DMS153 (cell line): ENCODE data around the gene KISS1.
A peak's percentile ranks its signal among the peaks of the same experiment; 100 is the strongest.

Source experiments
- DNase-seq: peaks from one replicate; lab custom pipeline; 2025; lab: John Stamatoyannopoulos, UW

KISS1 gene

DNA sequence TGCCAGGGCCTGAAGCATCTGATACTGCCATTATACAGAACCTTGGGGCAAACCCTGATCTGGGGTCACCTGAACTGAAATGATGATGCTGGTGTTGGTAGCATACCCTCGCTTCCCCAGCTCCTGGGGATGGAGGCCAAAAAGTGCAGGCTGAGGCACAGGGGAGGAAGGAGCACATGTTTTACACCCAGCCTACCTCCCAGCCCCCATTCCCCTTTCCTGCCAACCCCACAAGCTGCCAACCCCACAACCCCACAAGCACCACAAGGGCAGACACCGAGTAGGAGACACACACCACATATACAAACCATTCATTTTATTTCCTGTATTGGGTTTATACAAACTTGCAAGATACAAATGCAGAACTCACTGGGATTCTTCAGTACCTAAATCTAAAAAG is 22.3 kb upstream of the KISS1 start:
- no peak for DNase-seq

DNA sequence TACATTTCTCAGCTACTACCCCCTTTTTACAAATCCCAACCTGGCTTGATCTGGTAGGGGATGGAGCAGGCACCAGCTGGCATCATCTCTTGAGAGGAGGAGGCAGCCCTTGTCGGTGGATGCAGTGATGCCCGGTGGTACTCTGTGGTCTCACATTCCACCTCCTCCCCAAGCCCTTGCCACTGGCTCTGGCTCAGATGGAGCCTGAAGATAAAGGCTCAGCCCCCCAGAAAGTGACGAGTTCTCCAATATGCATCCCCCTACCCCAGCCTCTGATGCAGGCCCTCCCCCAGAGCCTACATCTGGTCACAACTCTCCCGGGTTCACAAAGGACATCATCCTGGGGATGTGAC is 21.3 kb upstream of the KISS1 start:
- no peak for DNase-seq

DNA sequence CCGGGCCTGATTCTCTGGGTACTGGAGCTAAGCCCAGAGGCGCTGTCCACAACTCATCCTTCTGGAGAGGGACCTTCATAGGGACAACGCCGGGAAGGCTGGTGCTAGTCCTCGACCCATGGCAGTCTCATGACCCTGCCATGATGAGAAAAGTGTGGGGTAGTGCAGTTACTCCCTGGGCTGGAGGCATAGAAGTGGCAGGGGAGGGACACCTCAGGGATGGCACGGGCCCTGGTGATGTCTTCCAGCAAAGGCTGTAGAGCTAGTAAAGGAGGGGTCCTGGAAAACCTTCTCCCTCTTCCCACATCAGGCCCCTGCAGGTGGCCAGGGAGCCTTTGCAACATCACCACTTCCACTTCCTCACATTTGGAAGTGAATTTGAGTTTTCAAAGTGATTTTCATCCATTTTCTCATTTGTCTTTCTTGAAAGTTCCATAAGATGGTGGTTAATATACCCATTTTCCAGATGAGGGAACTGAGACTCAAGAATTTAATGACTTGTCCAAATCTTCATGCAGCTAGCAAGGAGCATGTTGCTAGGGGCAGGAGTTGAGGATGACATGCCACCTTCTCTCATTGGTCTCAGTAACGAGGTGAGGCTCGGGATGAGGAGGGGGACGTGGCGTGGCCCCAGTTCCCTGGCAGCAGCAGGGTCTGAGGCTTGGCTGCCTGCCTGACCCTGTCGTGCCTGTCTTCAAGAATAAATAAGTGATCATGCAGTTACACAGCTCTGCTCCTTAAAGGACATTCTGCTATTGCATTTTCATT is 20.8 kb upstream of the KISS1 start:
- no peak for DNase-seq

DNA sequence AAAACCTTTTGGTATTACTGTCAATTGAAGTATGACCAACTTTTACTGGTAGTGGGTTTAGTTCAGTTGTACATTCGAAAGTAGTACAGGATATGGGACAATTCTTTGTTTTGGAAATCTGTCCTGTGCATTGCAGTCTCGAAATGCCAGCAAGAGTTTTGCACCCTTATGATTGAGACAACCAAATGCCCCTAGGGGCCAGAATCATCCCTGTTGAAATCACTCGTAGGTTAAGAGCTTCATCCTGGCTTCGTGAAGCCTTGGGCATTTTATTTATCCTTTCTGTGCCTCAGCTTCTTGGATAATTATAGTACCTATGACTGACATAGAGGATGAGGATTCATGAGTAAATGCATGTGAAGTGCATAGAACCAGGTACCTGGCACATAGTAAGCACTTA is 19.9 kb upstream of the KISS1 start:
- DNase-seq: no peak

DNA sequence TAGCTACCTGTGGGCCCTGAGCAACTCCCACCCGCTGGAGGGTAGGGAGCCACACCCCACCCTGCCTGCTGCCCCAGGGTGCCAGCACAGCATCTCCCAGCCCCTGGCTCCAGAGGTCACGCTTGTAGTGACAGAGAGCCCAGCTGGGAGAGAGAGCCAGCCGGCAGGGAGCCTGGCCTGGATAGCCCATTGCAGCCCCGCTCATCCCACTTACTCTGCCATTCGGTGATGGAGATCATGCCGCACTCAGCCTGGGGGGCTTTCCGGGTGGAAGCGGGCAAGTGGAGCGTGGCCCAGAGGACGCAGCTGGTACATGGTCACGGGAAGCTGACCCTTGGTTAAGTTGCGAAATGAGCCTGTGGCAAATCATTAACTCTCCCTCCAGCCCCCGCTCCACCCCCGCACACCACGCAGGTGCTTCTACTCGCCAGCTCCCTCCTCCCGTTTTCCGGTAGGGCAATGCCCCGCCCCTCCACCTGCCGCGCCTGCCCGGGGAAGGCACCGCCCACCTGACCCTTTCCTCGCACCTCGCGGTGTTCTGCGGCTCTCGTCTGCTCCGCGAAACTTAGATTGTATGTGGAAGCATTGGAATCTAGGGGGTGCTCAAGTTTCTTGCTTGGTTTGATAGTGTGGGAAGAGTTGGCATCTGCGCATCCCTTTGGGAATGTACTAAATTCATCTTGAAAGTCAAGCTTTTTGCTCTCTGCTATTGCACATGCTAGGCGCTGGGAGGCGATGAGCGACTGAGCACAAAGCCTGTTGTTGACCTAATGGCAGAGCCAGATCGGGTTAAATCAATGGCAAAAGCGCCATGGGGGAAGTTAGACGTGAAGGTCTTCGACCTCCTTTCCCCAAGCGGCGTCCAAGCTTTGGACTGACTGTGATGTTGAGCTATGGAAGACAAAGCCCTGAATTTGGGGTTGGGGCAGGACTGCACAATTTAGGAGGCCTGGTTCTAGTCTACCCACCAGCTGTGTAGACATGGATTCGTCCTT is 17.7 kb upstream of the KISS1 start, which contains the start of gene GOLT1A:
Gene GOLT1A, minus strand, starts transcription at position 321 of the 995 bp plus-strand sequence. Its CDS starts 82 bp downstream, at position 239.
- DNase-seq: peak; percentile 86

DNA sequence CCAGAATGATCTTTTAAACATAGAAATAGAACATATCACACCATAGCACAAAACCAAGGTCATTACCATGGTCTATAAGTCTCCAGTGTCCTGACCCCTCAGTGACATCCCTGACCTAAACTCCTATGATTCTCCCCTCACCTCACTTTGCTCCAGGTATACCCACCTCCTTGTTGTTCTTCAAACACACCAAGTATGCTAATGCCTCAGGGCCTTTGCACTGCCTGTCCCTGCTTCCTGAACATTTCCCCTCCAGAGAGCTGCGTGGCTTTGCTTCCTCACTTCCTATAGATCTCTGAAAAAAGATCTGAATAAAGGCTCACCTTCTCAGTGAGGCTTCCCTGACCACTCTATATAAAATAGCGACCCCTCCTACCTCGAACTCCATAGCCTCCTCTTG is 16.4 kb upstream of the KISS1 start:
- DNase-seq: no peak

DNA sequence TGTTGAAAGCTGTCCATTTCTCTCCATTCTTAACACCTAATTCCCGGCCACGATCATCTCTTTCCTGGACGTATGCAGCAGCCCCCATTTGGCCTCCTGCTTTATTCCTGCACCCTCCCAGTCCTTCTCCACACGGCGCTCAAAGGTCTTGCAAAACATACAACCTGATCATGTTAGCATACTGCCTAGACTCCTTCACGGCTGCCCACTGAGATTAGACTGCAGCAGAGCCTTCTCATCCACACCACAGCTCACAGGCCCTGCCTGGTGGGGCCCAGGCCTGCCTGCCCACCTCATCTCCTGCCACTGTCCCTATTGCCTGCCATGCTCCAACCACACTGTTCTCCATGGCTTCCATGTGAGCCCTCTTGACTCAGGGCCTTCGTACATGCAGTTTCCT is 14.8 kb upstream of the KISS1 start:
- DNase-seq: no peak

DNA sequence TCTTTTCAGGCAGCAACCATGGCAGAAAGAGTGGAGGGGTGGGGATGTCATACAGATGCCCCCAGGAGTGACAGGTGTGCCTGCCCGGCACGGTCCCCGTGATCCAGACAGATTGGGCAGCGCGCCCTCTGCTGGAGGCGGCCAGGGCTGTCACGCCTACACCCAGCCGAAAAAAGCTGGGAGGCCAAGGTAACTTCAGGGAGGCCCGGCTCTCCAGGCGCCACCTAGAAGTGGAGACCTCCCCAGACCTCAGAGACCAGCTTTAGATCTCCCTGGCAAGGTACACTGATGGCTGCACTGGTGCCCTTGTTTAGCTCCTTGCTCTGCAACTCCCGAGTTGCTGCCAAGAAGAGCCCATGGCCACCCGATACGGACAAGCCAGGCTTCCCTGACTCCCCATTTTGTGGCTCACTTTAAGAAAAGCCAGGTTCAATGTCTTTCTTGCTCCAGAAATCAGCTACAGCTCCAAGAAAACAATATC is 10.9 kb upstream of the KISS1 start:
- DNase-seq: no peak

DNA sequence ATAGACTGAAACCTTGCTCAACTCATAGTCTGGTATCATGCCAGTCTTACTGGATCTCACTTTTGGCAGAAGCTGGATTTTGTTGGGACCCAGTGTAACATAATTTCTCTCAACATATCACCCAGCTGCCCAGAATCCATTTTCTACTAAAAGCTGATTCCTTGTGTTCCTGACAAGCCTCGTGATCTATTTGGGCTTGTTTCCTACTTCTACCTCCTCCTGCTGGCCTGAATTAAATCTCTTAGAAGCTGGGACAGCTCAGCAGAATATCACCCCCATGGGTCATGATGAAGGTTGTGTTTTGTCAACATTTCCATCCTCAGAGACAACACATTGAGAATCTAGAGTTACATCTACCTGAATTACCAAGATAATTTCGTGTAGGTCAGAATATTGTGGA is 9.8 kb upstream of the KISS1 start:
- DNase-seq: no peak

DNA sequence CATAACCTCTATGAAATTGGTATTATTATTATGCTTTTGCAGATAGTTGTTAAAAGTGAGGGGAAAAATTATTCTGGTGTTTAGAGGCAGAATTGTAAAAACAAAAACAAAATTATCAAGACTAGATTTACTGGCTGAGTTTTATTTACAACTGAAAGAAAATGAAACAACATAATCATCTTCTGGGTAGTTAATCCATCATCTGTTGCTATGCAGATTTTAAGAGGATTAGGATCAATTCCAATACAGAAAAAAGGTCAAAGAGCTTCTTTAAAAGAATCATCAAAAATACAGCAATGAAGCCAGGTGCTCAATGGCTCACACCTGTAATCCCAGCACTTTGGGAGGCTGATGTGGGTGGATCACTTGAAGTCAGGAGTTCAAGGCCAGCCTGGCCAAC is 9.2 kb upstream of the KISS1 start:
- DNase-seq: no peak

DNA sequence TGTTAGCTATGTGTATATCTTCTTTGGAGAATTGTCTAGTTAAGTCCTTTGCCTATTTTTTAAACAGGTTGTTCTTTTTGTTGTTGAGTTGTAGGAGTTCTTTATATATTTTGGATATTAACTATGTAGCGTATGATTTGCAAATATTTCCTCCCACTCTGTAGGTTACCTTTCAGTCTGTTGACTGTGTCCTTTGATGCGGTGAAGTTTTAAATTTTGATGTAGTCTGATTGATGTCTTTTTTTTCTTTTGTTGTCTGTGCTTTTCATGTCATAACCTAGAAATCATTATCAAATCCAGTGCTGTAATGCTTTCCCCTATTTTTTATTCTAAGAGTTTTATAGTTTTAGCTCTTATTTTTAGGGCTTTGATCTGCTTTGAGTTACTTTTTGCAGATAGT is 8.7 kb upstream of the KISS1 start:
- no peak for DNase-seq

DNA sequence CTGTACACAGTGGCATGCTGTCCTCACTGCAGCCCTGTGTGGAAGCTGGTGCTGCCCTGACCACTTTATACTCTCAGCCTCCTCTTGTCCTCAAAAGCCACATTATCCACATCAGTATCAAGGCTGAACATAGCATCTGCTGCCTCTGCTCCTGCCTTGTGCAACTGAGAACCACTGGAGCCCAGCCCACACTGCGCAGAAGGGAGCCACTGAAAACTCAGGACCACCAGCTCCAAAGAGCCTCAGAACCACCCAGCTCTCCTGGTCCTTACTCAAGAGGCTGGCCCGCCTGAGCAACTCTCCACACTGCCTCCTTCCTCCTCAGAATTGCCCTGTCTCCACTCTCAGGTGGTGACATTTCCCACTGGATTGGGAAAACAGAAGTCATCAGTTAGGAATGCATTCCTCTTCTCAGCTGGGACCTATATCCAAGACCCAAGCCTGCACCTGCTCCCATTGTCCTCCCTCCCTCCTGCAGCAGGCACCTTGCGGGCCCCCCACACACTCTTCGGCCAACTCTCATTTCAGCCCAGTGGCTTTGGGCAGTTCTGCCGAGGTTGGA is 7.0 kb upstream of the KISS1 start:
- DNase-seq: no peak

DNA sequence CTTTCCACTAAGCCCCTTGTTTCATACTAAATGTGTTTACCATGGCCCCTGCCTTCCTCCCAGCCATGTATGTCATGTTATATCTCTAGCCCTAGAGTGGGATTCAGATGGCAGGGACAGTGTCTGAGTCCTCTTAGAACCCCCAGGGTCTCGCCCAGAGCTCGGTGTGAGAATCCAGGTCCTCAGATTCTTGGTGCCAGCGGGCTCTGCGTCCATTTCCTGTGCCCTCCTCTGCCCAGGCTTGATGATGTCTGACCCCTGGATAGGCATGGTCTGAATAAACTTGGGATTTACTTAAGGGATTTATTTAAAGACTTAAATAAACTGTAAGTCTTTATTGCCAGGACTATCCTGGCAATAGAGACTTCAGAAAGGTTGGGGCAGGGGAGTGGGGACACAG is 6.2 kb upstream of the KISS1 start:
- no peak for DNase-seq

DNA sequence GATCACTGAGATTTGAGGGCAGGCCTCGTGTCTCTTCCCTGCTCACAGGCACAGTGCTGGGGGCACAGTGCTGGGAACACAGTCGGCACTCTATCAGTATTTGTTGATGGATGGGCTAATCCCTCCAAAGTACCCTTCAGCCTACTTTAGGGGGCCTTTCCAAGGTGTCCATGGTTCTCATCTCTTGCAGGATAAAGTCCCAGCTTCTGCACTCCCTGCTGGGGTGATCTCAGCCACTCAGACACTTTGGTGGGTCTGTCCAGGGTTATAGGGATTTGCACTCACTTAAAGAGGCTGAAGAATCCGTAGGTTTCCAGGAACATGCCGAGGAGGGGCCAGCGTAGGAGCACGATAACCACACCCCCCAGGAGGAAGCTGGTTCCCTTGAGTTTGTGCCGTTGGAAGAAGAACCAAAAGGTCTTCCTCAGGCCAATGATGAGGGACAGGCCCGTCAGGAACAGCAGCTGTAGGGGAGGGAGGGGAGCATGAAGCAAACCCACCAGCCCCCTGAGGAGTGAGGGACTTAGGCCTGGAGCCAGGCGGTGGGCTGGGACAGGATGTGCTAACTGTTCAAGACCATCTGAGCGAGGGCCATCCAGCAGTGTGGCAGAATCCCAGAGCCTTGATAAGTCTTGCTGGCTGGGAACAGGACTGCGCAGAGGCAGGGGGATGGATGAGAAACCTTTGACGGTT is 5.2 kb upstream of the KISS1 start:
- no peak for DNase-seq

DNA sequence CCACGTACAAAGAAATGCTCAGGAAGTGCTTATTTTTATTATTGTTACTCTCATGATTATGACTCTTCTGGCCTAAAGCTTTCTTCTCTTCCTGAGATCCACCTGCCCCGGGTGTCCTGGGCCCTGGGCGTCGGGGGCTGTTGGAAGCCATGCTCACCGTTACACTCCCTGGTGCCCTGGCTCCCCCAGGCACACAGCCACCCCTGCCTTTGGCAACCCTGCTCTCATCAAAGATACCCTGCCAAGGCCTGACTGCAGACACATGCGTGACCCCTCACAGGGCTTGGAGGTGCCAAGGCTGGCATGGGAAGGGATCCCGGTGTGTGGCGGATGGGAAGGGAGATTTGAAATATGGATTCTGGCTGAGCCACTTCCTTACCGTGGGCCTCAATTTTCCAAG is 3.3 kb upstream of the KISS1 start:
- DNase-seq: no peak

DNA sequence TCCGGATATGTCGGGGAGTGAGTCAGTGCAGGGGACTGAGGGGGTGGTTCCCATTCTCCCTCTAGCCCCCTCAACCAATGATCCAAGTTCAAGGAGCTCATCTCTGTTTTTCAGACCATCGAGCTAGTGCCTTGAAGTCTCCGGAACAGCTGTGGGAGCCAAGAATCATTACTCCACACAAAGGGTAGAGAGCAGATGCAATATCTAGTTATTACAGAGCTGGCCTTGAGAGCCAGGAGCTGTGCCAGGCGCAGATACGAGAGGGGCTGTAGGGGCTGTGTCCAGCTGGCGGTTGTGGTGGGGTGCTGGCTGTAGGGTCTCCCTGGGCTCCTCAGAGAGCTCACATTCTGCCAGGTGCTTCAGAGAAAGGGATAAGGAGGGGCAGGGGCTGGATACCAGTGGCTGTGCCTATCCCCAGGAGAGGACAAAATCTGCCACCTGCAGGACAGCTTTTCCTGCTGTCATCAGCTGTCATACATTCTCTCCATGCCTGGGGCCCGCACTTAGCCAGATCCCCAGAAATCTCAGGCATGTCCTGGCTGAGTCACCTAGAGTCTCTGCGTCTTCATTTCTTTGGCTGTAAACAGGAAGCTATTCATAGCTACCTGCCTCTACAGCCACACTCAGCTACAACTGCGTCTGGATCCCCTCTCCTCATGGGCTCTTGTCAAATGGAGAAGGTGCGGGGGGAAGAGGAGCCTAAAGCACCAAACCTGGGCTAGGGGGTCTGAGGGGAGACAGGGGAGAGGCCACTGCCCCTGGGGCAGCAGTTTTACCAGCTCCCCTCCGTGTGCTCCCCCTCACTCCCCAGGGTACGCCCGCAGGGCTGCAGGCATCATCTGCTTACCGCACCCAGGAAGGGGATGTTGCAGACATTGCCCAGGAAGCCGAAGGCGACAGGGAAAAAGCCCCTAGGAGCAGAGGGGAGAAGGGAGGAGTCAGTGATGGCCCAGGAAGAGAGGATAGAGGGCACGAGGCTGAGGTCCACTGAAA is 2.4 kb upstream of the KISS1 start:
- DNase-seq: no peak

DNA sequence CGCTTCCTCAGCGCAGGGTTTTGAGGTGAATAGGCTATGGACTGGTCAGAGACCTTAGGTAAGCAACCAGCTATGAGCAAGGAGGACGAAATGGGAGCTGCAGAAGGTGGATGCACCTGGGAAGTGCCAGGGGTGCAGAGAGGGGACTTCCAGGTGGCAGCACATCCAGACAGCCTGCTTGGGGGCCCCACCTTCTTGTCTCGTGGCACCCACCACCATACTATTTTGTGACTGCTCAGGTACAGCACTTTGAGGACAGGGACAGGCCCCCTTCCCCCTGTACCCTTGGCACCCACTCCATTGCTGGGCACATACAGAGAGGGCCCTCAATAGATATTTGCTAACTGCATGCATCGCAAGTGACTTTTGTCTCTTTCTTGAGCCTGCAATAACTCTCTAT is 777 bp upstream of the KISS1 start:
- no peak for DNase-seq

DNA sequence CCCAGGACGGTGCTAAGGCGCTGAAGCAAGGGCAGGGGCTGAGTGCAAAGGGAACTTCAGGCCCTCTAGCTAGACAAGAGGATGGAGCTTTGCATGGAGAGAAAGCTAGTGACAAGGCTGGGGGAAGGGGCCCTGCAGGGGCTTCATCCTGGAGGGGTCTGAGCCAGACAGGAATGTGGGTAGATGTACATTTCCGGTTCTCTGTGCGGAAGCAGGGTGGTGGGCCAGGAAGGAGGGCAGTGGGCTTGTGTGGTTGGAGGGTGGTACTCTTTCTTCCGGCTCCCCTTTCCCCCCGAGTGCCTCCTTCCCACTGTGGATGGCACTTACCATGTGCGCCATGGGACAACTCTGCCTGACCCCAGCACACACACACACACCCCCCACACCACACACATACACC is 1.5 kb downstream of the KISS1 start:
- DNase-seq: no peak

DNA sequence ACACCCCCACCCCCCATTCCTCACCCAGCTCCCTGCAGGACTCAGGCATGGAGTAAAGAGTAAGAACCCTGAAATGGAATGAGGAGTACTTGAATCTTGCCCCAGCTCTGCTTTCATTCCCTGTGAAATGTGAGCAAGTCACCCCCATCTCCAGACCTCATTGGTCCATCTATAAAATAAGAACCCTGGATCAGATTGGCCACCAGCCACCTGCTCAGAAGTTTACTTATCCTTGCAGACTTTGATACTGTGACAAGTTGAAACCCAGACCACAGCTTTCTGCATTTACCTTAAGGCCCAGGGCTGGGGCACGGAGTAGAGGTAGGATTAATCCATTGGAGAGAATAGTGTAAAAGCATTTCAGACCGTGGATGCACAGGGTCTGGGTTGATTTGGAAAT is 2.2 kb downstream of the KISS1 start:
- DNase-seq: no peak

DNA sequence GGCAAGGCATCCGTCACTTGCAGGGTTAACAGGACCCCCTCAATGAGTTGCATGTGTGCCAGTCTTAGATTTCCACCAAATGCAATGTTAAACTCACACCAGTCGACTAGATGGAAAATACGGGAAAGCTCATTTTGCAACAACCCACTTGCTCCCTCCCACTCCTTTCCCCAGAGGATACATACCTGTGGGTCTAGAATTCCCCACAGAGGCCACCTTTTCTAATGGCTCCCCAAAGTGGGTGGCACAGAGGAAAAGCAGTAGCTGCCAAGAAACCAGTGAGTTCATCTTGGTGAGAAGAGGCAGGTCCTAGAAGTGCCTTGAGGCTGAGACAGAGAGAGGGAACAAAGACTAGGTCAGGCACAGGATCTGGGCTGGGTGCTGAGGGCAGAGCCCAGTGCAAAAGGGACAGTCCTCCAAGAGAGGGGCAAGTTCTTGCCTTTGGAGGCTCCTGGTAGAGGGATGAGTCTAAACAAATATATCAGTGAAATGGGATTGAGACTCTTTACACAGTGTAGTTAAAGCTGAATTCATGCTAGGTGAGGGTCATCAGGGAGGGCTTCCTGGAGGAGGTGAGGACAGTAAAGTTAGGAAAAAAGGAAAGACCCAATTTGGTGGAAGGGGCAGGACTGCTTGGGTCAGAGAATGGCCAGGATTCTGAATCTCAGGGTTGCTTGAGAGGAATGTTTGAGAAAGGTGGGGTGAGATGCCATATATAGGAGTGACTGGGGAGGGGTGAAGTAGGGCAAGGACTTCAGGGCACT is 3.5 kb downstream of the KISS1 start:
- DNase-seq: no peak
